PC-3 (cell line): ENCODE measurements around the gene NBDY. TPM values are rescaled to one million over a fixed set of nuclear protein-coding genes. Genes with fewer than 3 reads are reported as not detected.
"Not testable (repeated sequence)": the region's sequence is repeated elsewhere in the genome, so short reads cannot be mapped to it uniquely, and the experiment has no call there.

Experiments used
- ATAC-seq: fragments of 200-7000 bp; cut with Tn5 transposase; 2 replicates; pipeline ENCODE4 v1.9.1; 2020; ENCODE audit warnings: mild to moderate bottlenecking, moderate library complexity
- BruUV-seq: library from RNA; stranded (reverse); fragments of 400-500 nt; replicated peaks from 2 replicates; lab custom pipeline; 2021; lab: Mats Ljungman, UMichigan
- CTCF ChIA-PET: fragments of 300-600 bp; sonication (Branson Sonifier 250); formaldehyde crosslinking; loops from one replicate; lab custom pipeline; 2022; ENCODE audit warnings: antibody characterized with exemption; lab: Charles Lee
- POLR2A ChIA-PET: fragments of 300-600 bp; sonication (Branson Sonifier 250); formaldehyde crosslinking; loops from one replicate; lab custom pipeline; 2022; ENCODE audit warnings: antibody characterized with exemption; ENCODE audit not compliant: unreplicated experiment; lab: Charles Lee
- DNase-seq: peaks from one replicate; pipeline ENCODE4 v3.0.0-alpha.2; 2015
- H2AFZ ChIP-seq: fragments of 300-600 bp; sonication (generic); 2 replicates; pipeline ENCODE4 v1.6.0; 2016; ENCODE audit warnings: antibody characterized with exemption, low read length
- H3F3A ChIP-seq: fragments of 300-600 bp; sonication (generic); one replicate; pipeline ENCODE4 v1.6.0; 2017; ENCODE audit warnings: antibody characterized with exemption, low read length, control low read depth, mild to moderate bottlenecking; ENCODE audit not compliant: unreplicated experiment
- H3K27ac ChIP-seq: fragments of 300-600 bp; sonication (generic); 2 replicates; pipeline ENCODE4 v1.5.1; 2016; ENCODE audit warnings: mild to moderate bottlenecking, low read length
- H3K27me3 ChIP-seq: fragments of 300-600 bp; sonication (generic); 2 replicates; pipeline ENCODE4 v1.6.1; 2016; ENCODE audit warnings: low read length, mixed read lengths
- H3K36me3 ChIP-seq: fragments of 300-600 bp; sonication (generic); 2 replicates; pipeline ENCODE4 v1.6.1; 2016; ENCODE audit warnings: low read depth, mixed run types, low read length, mixed read lengths
- H3K4me1 ChIP-seq: fragments of 300-600 bp; sonication (generic); 2 replicates; pipeline ENCODE4 v1.5.1; 2016; ENCODE audit warnings: low read length; ENCODE audit not compliant: insufficient read depth
- H3K4me2 ChIP-seq: fragments of 300-600 bp; sonication (generic); 2 replicates; pipeline ENCODE4 v1.6.0; 2016; ENCODE audit warnings: low read length
- H3K4me3 ChIP-seq: fragments of 300-600 bp; sonication (generic); 2 replicates; pipeline ENCODE4 v1.5.1; 2016; ENCODE audit warnings: mild to moderate bottlenecking, low read length, mixed read lengths
- H3K79me2 ChIP-seq: fragments of 300-600 bp; sonication (generic); 2 replicates; pipeline ENCODE4 v1.6.1; 2017; ENCODE audit warnings: low read length, mixed read lengths
- H3K9ac ChIP-seq: fragments of 300-600 bp; sonication (generic); 2 replicates; pipeline ENCODE4 v1.6.0; 2016; ENCODE audit warnings: mild to moderate bottlenecking, low read length
- H3K9me2 ChIP-seq: fragments of 300-600 bp; sonication (generic); replicated peaks from 2 replicates; pipeline ENCODE4 v1.6.1; 2016; ENCODE audit warnings: mixed run types, low read length, mixed read lengths
- H3K9me3 ChIP-seq: fragments of 300-600 bp; sonication (generic); 2 replicates; pipeline ENCODE4 v1.6.1; 2016; ENCODE audit warnings: low read length, mixed read lengths
- H4K20me1 ChIP-seq: fragments of 300-600 bp; sonication (generic); 2 replicates; pipeline ENCODE4 v1.6.1; 2016; ENCODE audit warnings: low read length, mixed read lengths
- CTCF ChIP-seq: fragments of 300-600 bp; sonication (generic); conservative IDR thresholded peaks from 2 replicates; pipeline ENCODE4 v1.5.1; 2017; ENCODE audit warnings: antibody characterized with exemption, low read depth, mild to moderate bottlenecking, low read length
- EZH2 ChIP-seq: fragments of 300-600 bp; sonication (generic); IDR thresholded peaks from one replicate; pipeline ENCODE4 v1.6.1; 2017; ENCODE audit warnings: antibody characterized with exemption, mild to moderate bottlenecking, low read length; ENCODE audit not compliant: unreplicated experiment
- EZH2phosphoT487 ChIP-seq: fragments of 300-600 bp; sonication (generic); IDR thresholded peaks from 2 replicates; pipeline ENCODE4 v1.6.1; 2018; ENCODE audit warnings: mild to moderate bottlenecking, antibody characterized with exemption, low read length, borderline replicate concordance
- intact Hi-C: fragments of 100-400 bp; cut with micrococcal nuclease; formaldehyde crosslinking; loops from 2 replicates; pipeline ENCODE4 v1.9.0; 2023
- total RNA-seq: library from RNA; depleted of rRNA; stranded (reverse); fragments of >200 nt; gene quantifications from 2 replicates; pipeline ENCODE4 v1.2.3, GENCODE V29; 2014

Gene NBDY
- total RNA-seq, 1 experiment from 2014 or later = 13.6 TPM

- Histone ChIP-seq H4K20me1 (no peaks in the 10 kb centered on the region), H3K4me2 (no peak overlapping the region), H3K4me3 (no peak overlapping the region), H2AFZ (no peak overlapping the region), H3K4me1 (no peaks in the 10 kb centered on the region), H3K9me2 (no peaks in the 10 kb centered on the region), H3K36me3 (no peaks in the 10 kb centered on the region), H3K9ac (no peak overlapping the region), H3K79me2 (no peaks in the 10 kb centered on the region), H3K27ac (no peak overlapping the region), H3F3A (no peaks in the 10 kb centered on the region), H3K27me3 (no peaks in the 10 kb centered on the region), H3K9me3 (no peaks in the 10 kb centered on the region)
- intact Hi-C loops = loop anchor here (1.0 to 10.0 kb wide), 2 partner anchors 174 to 651 kb away; no protein-coding TSS in a partner anchor
- no peak for DNase-seq
- ChIA-PET CTCF (no interaction called here), POLR2A (no interaction called here)
- no peak for TF ChIP-seq EZH2phosphoT487
- no peak for TF ChIP-seq CTCF
- no peak for TF ChIP-seq EZH2
- ATAC-seq = no peak
- no TSS peak for BruUV-seq
Observed at GRCh38 chrX:56803850-56804681, 75.0 kb downstream of the NBDY start.

GRCh38 chrX:56804867-56805266 lies 75.8 kb downstream of the NBDY start:
- Histone ChIP-seq H3K79me2 (no peaks in the 10 kb centered on the region), H3K27ac (no peak overlapping the region), H3F3A (no peaks in the 10 kb centered on the region), H4K20me1 (no peaks in the 10 kb centered on the region), H2AFZ (no peak overlapping the region), H3K9me2 (no peaks in the 10 kb centered on the region), H3K4me2 (no peak overlapping the region), H3K27me3 (no peaks in the 10 kb centered on the region), H3K36me3 (no peaks in the 10 kb centered on the region), H3K4me1 (no peaks in the 10 kb centered on the region), H3K9ac (no peak overlapping the region), H3K4me3 (no peak overlapping the region), H3K9me3 (no peaks in the 10 kb centered on the region)
- TF ChIP-seq CTCF = no peak
- TF ChIP-seq EZH2 = no peak
- no peak for TF ChIP-seq EZH2phosphoT487
- ChIA-PET POLR2A (no interaction called here), CTCF (no interaction called here)
- ATAC-seq = no peak
- intact Hi-C loops = loop anchor here (10.0 kb wide), 1 partner anchor 650 kb away; no protein-coding TSS in a partner anchor
- no peak for DNase-seq
- BruUV-seq = no TSS peak

GRCh38 chrX:56805399-56805798 lies 76.4 kb downstream of the NBDY start:
- Histone ChIP-seq H3F3A (no peaks in the 10 kb centered on the region), H3K9me3 (no peaks in the 10 kb centered on the region), H2AFZ (no peak overlapping the region), H3K4me3 (no peak overlapping the region), H3K4me1 (no peaks in the 10 kb centered on the region), H3K4me2 (no peak overlapping the region), H3K9ac (no peak overlapping the region), H3K27me3 (no peaks in the 10 kb centered on the region), H3K27ac (no peak overlapping the region), H3K9me2 (no peaks in the 10 kb centered on the region), H3K79me2 (no peaks in the 10 kb centered on the region), H4K20me1 (no peaks in the 10 kb centered on the region), H3K36me3 (no peaks in the 10 kb centered on the region)
- intact Hi-C loops = loop anchor here (10.0 kb wide), 1 partner anchor 649 kb away; no protein-coding TSS in a partner anchor
- TF ChIP-seq EZH2 = no peak
- TF ChIP-seq CTCF = no peak
- TF ChIP-seq EZH2phosphoT487 = no peak
- DNase-seq (no peak), ATAC-seq (no peak)
- BruUV-seq = no TSS peak
- CTCF ChIA-PET = no interaction called here
- POLR2A ChIA-PET = no interaction called here

GRCh38 chrX:56806176-56806575 lies 77.1 kb downstream of the NBDY start:
- H3K9ac ChIP-seq, H3K9me2 ChIP-seq, DNase-seq, H3K36me3 ChIP-seq, H3K79me2 ChIP-seq, H3K4me1 ChIP-seq, H3K27ac ChIP-seq, BruUV-seq, H2AFZ ChIP-seq, H4K20me1 ChIP-seq, H3K4me2 ChIP-seq, H3K4me3 ChIP-seq, H3K9me3 ChIP-seq, CTCF ChIA-PET, POLR2A ChIA-PET, H3F3A ChIP-seq, ATAC-seq, H3K27me3 ChIP-seq: not testable (repeated sequence)
- intact Hi-C loops = loop anchor here (1.0 to 10.0 kb wide), 2 partner anchors 171 to 649 kb away; no protein-coding TSS in a partner anchor
